Measurements from ENCODE around the gene TMSB10.
"Not testable (repeated sequence)": the region's sequence is repeated elsewhere in the genome, so short reads cannot be mapped to it uniquely, and the experiment has no call there.

TMSB10 gene

GRCh38 chr2:84939426-84940087 is 34.1 kb downstream of the TMSB10 start:
- no peak overlapping the region for H3K4me3 ChIP-seq (replicated peaks; ENCODE audit: low read depth, low read length)
- no peak for DNase-seq (ENCODE audit: extremely low read depth, low read depth)
- TF ChIP-seq CTCF (IDR thresholded peaks at IDR 0.05; ENCODE audit: low read depth, low read length, missing control alignments): no peak

DNA sequence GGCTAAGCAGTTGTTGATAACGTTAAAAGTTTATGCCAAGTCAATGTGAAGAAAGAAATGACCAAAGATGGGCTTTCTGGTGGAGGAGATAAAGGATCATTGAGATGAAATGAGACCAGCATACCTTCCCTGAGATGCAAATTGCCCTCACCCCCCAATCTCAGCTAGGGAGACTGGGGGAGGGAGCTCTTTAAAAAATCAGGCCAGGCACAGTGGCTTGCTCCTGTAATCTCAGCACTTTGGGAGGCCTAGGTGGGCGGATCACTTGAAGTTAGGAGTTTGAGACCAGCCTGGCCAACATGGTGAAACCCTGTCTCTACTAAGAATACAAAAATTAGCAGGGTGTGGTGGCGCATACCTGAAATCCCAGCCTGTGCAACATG is 34.6 kb downstream of the TMSB10 start:
- TF ChIP-seq CTCF (IDR thresholded peaks at IDR 0.05; ENCODE audit: low read depth, low read length, missing control alignments): no peak
- H3K4me3 ChIP-seq (replicated peaks; ENCODE audit: low read depth, low read length): no peak overlapping the region

GRCh38 chr2:84940831-84941412 is 35.5 kb downstream of the TMSB10 start:
- H3K4me3 ChIP-seq (replicated peaks; ENCODE audit: low read depth, low read length): no peak overlapping the region
- no peak for DNase-seq (ENCODE audit: extremely low read depth, low read depth)
- no peak for TF ChIP-seq CTCF (IDR thresholded peaks at IDR 0.05; ENCODE audit: low read depth, low read length, missing control alignments)

More for the DNA sequence above, 34.6 kb downstream of the TMSB10 start:
- DNase-seq (ENCODE audit: extremely low read depth, low read depth): no peak

- H3K4me3 ChIP-seq (replicated peaks; ENCODE audit: low read depth, low read length): no peak overlapping the region
- no peak for DNase-seq (ENCODE audit: extremely low read depth, low read depth)
- TF ChIP-seq CTCF (IDR thresholded peaks at IDR 0.05; ENCODE audit: low read depth, low read length, missing control alignments): no peak
Measured at GRCh38 chr2:84942166-84942565, 36.7 kb downstream of the TMSB10 start.

DNA sequence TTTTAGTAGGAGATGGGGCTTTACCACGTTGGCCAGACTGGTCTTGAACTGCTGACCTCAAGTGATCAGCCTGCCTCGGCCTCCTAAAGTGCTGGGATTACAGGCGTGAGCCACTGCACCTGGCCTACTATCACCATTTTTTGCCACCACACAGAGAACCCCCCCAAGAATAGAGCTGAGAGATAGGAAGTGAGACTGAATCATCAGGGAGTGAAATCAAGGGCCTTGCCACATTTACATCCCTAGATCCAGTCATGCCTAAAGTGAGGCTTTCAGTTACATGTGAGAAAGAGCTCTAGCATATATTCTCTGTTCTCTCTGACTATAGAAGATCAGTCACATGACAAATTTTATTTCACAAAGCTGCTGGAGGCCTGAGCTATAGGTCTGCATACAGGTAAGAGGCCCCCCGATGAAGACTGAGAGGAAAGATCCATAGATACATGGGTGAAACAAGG is 37.5 kb downstream of the TMSB10 start:
- no peak overlapping the region for H3K4me3 ChIP-seq (replicated peaks; ENCODE audit: low read depth, low read length)
- no peak for DNase-seq (ENCODE audit: extremely low read depth, low read depth)
- no peak for TF ChIP-seq CTCF (IDR thresholded peaks at IDR 0.05; ENCODE audit: low read depth, low read length, missing control alignments)

DNA sequence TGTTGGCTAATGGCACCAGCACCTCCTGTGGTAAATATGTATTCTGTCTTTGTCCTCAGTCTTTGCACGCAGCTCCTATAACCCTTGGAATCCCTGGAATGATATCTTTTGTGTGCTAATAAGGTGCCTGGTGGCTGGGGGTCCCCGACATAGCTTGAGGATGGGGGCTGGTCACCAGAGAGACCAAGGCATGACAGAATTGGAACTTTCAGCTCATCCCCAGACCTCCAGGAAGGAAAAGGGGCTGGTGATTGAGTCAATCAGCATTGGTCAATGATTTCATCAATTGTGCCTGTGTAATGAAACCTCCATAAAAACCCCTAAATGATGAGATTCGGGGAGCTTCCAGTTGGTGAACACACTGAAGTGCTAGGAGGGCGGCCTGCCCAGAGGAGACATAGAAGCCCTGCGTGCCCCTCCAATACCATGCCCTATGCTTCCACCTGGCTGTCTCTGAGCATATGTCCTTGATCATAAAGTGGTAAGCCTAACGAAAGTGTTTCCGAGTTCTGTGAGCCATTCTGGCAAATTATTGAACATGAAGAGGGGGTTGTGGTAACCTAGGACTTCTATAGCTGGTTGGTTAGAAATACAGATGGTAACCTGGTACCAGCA is 38.9 kb downstream of the TMSB10 start:
- DNase-seq (ENCODE audit: extremely low read depth, low read depth): no peak
- H3K4me3 ChIP-seq (replicated peaks; ENCODE audit: low read depth, low read length): no peak overlapping the region
- TF ChIP-seq CTCF (IDR thresholded peaks at IDR 0.05; ENCODE audit: low read depth, low read length, missing control alignments): no peak

GRCh38 chr2:84945838-84946203 is 40.4 kb downstream of the TMSB10 start:
- not testable (repeated sequence) for DNase-seq (ENCODE audit: extremely low read depth, low read depth); H3K4me3 ChIP-seq (replicated peaks; ENCODE audit: low read depth, low read length)

Measured in HFF-Myc (cell line).